Mesodermal cell (in vitro differentiated cells): Measurements from ENCODE around the gene PEX19. TPM values are rescaled to one million over a fixed set of nuclear protein-coding genes. Genes with fewer than 3 reads are reported as not detected.

Experiments
- H3K27ac ChIP-seq: 2 replicates; pipeline ENCODE4 v1.7.0; 2013; ENCODE audit warnings: mild to moderate bottlenecking, low read depth, low read length, moderate library complexity; ENCODE audit not compliant: severe bottlenecking
- H3K36me3 ChIP-seq: 2 replicates; pipeline ENCODE4 v1.7.1; 2013; ENCODE audit warnings: mild to moderate bottlenecking, low read length, moderate library complexity; ENCODE audit not compliant: control insufficient read depth, insufficient read depth
- H3K4me1 ChIP-seq: one replicate; pipeline ENCODE4 v1.7.1; 2013; ENCODE audit warnings: mild to moderate bottlenecking, low read length; ENCODE audit not compliant: insufficient read depth, control insufficient read depth, poor library complexity, severe bottlenecking
- H3K4me3 ChIP-seq: 2 replicates; pipeline ENCODE4 v1.7.0; 2013; ENCODE audit warnings: low read length, control low read depth, mild to moderate bottlenecking; ENCODE audit not compliant: insufficient read depth, poor library complexity, severe bottlenecking; ENCODE audit errors: extremely low read depth
- H3K9me3 ChIP-seq: 2 replicates; pipeline ENCODE4 v1.7.1; 2013; ENCODE audit warnings: mild to moderate bottlenecking, low read length, moderate library complexity; ENCODE audit not compliant: control insufficient read depth
- WGBS, 2 experiments: methylation state at CpG; one replicate each; pipeline ENCODE4 v1.1.5; 2013; ENCODE audit warnings: missing lambda C conversion rate in 2 of 2; ENCODE audit not compliant: insufficient coverage in 2 of 2; 5-methylcytosine and 5-hydroxymethylcytosine counted together
- polyA plus RNA-seq, 2 experiments: library from polyadenylated mRNA; stranded (reverse); fragments of 50-300 nt; gene quantifications; one replicate each; pipeline ENCODE4 v1.2.3, GENCODE V29; 2013

The PEX19 gene, protein sequence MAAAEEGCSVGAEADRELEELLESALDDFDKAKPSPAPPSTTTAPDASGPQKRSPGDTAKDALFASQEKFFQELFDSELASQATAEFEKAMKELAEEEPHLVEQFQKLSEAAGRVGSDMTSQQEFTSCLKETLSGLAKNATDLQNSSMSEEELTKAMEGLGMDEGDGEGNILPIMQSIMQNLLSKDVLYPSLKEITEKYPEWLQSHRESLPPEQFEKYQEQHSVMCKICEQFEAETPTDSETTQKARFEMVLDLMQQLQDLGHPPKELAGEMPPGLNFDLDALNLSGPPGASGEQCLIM
- polyA plus RNA-seq (2013, experiment 1 of 2) = 60.5 TPM
- polyA plus RNA-seq (2013, experiment 2 of 2) = 52.2 TPM

GRCh38 chr1:160284782-160285344 is at the start of gene PEX19:
PEX19 (minus strand) TSS chr1:160285133; CDS start chr1:160285124, 9 bp downstream.
- H3K4me3 ChIP-seq = peak within 1 kb of the TSS; percentile 97
- peaks cover 7% of the 10 kb centered on the region for H3K4me1 ChIP-seq
- H3K9me3 ChIP-seq = no peaks in the 10 kb centered on the region
- 0% methylated on average over 24 to 25 of the region's 27 CpGs for WGBS, 2 experiments
- peak within 1 kb of the TSS; percentile 55 for H3K27ac ChIP-seq
- peaks cover 54% of the 10 kb centered on the region for H3K36me3 ChIP-seq

DNA sequence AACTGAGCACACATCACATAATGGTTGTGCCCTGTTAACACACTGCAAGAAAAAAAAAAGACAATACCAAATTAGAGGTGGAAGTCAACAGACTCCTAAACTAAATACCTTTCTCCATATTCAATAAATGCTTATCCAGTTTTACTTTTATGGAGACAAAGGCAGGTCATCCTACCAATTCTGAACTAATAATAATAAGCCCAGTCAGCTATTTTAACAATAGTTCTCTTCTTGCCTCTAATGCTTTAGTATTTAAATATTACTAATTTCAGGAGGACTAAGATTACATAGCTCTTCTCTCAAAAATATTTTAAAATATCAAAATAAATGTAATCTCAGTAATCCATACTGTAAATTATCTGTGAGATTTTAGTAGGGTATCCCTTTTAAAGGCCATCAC is 47.6 kb upstream of the PEX19 start:
- H3K4me3 ChIP-seq = no peak overlapping the region
- peaks cover 96% of the 10 kb centered on the region for H3K36me3 ChIP-seq
- H3K27ac ChIP-seq = no peak overlapping the region
- no peaks in the 10 kb centered on the region for H3K9me3 ChIP-seq
- H3K4me1 ChIP-seq = no peaks in the 10 kb centered on the region

GRCh38 chr1:160330119-160330518 is 45.2 kb upstream of the PEX19 start:
- Histone ChIP-seq H3K36me3 (peaks cover 96% of the 10 kb centered on the region), H3K9me3 (no peaks in the 10 kb centered on the region), H3K4me1 (no peaks in the 10 kb centered on the region), H3K27ac (no peak overlapping the region), H3K4me3 (no peak overlapping the region)

DNA sequence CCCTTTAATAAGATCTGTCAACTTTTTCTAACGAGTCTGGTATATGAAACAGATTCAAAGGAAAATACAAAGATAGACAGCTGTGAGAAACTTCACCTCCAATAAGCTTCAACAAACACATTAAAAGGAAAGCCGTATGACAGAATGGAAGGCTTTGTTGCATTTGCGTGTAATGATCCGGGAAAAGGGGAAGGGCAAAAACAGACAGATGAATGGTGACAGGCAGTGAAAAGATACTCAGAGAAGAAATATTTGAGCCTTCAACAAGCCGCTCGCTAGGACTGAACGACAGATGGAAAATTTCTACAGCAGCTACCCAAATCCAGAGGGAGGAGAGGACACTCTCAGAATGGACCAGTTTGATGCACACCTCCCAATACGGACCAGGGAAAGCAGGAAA is 43.3 kb upstream of the PEX19 start:
- peaks cover 96% of the 10 kb centered on the region for H3K36me3 ChIP-seq

GRCh38 chr1:160326418-160326817 is 41.5 kb upstream of the PEX19 start:
- Histone ChIP-seq H3K4me1 (no peaks in the 10 kb centered on the region), H3K9me3 (no peaks in the 10 kb centered on the region), H3K36me3 (peaks cover 99% of the 10 kb centered on the region), H3K4me3 (no peak overlapping the region), H3K27ac (no peak overlapping the region)
- WGBS, 2 experiments = 94 to 96% methylated on average over 4 to 5 of the region's 5 CpGs

More for the DNA sequence above, 43.3 kb upstream of the PEX19 start:
- H3K4me1 ChIP-seq = no peaks in the 10 kb centered on the region
- no peaks in the 10 kb centered on the region for H3K9me3 ChIP-seq
- no peak overlapping the region for H3K27ac ChIP-seq
- no peak overlapping the region for H3K4me3 ChIP-seq
- 90% methylated on average over 5 to 7 of the region's 8 CpGs for WGBS, 2 experiments

GRCh38 chr1:160325252-160325651 is 40.3 kb upstream of the PEX19 start:
- Histone ChIP-seq H3K4me1 (no peaks in the 10 kb centered on the region), H3K4me3 (no peak overlapping the region), H3K27ac (no peak overlapping the region), H3K36me3 (peaks cover 98% of the 10 kb centered on the region), H3K9me3 (no peaks in the 10 kb centered on the region)
- 100% methylated on average over 1 of the region's 4 CpGs; no CpG with 5 or more reads in 1 of the 2 experiments for WGBS, 2 experiments

GRCh38 chr1:160322831-160323230 is 37.9 kb upstream of the PEX19 start:
- H3K27ac ChIP-seq = no peak overlapping the region
- H3K4me1 ChIP-seq = no peaks in the 10 kb centered on the region
- H3K4me3 ChIP-seq = no peak overlapping the region
- H3K9me3 ChIP-seq = no peaks in the 10 kb centered on the region
- peaks cover 85% of the 10 kb centered on the region for H3K36me3 ChIP-seq
- 86% methylated on average over 1 of the region's 6 CpGs; no CpG with 5 or more reads in 1 of the 2 experiments for WGBS, 2 experiments

GRCh38 chr1:160315359-160315758 is 30.4 kb upstream of the PEX19 start:
- peaks cover 83% of the 10 kb centered on the region for H3K36me3 ChIP-seq
- H3K9me3 ChIP-seq = no peaks in the 10 kb centered on the region
- H3K27ac ChIP-seq = no peak overlapping the region
- WGBS, 2 experiments = 89 to 100% methylated on average over 1 to 2 of the region's 2 CpGs
- no peak overlapping the region for H3K4me3 ChIP-seq
- no peaks in the 10 kb centered on the region for H3K4me1 ChIP-seq

DNA sequence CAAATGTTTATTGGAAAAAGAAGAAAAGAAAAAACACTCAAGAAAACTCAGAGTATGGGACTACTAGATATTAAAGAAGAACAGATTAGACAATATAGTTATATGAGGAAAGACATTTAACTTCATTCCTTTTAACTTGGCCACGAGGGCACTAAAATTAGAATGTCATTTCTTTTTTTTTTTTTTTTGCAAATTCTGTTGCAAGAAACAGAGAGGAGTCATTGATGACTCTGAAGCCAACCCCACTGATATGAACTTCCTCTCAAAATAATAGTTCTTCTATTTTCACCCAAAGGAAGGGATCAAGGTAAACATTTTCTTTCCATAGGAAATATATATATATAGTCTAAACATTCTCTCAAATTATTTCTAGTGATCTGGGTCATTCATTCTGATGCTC is 24.6 kb upstream of the PEX19 start:
- Histone ChIP-seq H3K9me3 (no peaks in the 10 kb centered on the region), H3K27ac (no peak overlapping the region), H3K4me1 (no peaks in the 10 kb centered on the region), H3K36me3 (peaks cover 96% of the 10 kb centered on the region), H3K4me3 (no peak overlapping the region)
- no CpG with 5 or more reads among the region's 1 CpG for WGBS, 2 experiments

DNA sequence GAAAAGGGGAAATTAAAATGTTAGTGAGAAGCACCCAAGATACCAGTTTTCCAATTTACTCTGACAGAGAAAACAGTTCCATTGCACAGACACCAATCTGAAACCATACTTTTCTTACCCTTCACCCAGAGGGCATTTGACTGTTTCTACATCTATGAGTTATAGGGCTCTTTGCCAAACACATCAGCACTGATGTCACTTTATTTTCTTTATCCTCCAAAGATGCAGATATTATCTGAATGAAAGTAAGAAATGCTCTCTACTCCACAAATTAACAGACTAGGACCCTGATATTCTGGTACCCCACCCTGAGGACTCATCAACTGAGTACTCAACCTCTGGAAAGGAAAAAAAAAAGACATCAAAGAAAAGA is 24.2 kb upstream of the PEX19 start:
- no peak overlapping the region for H3K4me3 ChIP-seq
- no peaks in the 10 kb centered on the region for H3K9me3 ChIP-seq
- no peak overlapping the region for H3K27ac ChIP-seq
- H3K4me1 ChIP-seq = no peaks in the 10 kb centered on the region
- peaks cover 96% of the 10 kb centered on the region for H3K36me3 ChIP-seq

- Histone ChIP-seq H3K27ac (no peak overlapping the region), H3K4me1 (no peaks in the 10 kb centered on the region), H3K9me3 (no peaks in the 10 kb centered on the region), H3K4me3 (no peak overlapping the region), H3K36me3 (peaks cover 96% of the 10 kb centered on the region)
- 84 to 90% methylated on average over 3 of the region's 4 CpGs for WGBS, 2 experiments
Observed at GRCh38 chr1:160308451-160309184, 23.7 kb upstream of the PEX19 start.
